GM18499 (cell line): ENCODE results near the gene GLS.
"Not testable (repeated sequence)": the region's sequence is repeated elsewhere in the genome, so short reads cannot be mapped to it uniquely, and the experiment has no call there.

Source experiments
- ATAC-seq: cut with Tn5 transposase; IDR thresholded peaks from one replicate; pipeline ENCODE4 v1.9.1; 2021; ENCODE audit warnings: moderate number of reproducible peaks; ENCODE audit not compliant: insufficient read depth, unreplicated experiment

Gene GLS

GRCh38 chr2:190881598-190882410, 1.2 kb downstream of the GLS start:
- peak; percentile 48 for ATAC-seq

- ATAC-seq = no peak
Observed at GRCh38 chr2:190882411-190882766, 1.8 kb downstream of the GLS start.

- no peak for ATAC-seq
Observed at GRCh38 chr2:190882856-190883582, 2.4 kb downstream of the GLS start.

GRCh38 chr2:190885844-190886243, 5.2 kb downstream of the GLS start:
- not testable (repeated sequence) for ATAC-seq

GRCh38 chr2:190887089-190887488, 6.5 kb downstream of the GLS start:
- peak; percentile 59 for ATAC-seq

- ATAC-seq = no peak
Observed at GRCh38 chr2:190888449-190888848, 7.8 kb downstream of the GLS start.

- ATAC-seq = no peak
Observed at GRCh38 chr2:190889175-190889943, 8.7 kb downstream of the GLS start.

GRCh38 chr2:190891372-190891771, 10.8 kb downstream of the GLS start:
- ATAC-seq = peak; percentile 36

GRCh38 chr2:190891889-190892288, 11.3 kb downstream of the GLS start:
- ATAC-seq = no peak

- ATAC-seq = no peak
Observed at GRCh38 chr2:190893157-190893556, 12.5 kb downstream of the GLS start.

GRCh38 chr2:190896477-190896876, 15.9 kb downstream of the GLS start:
- ATAC-seq = no peak

GRCh38 chr2:190903693-190904450, 23.3 kb downstream of the GLS start:
- no peak for ATAC-seq

GRCh38 chr2:190904640-190905261, 24.1 kb downstream of the GLS start:
- no peak for ATAC-seq

GRCh38 chr2:190908532-190908931, 27.9 kb downstream of the GLS start:
- ATAC-seq = no peak

GRCh38 chr2:190909680-190910079, 29.1 kb downstream of the GLS start:
- no peak for ATAC-seq

- ATAC-seq = no peak
Observed at GRCh38 chr2:190910341-190911136, 29.9 kb downstream of the GLS start.

GRCh38 chr2:190911813-190912212, 31.2 kb downstream of the GLS start:
- ATAC-seq = peak; percentile 80

GRCh38 chr2:190912726-190913125, 32.1 kb downstream of the GLS start:
- ATAC-seq = no peak

- no peak for ATAC-seq
Observed at GRCh38 chr2:190913725-190914124, 33.1 kb downstream of the GLS start.
